Endodermal cell (in vitro differentiated cells): Measurements from ENCODE around the gene MT1M. TPM values are rescaled to one million over a fixed set of nuclear protein-coding genes. Genes with fewer than 3 reads are reported as not detected.
A peak's percentile ranks its signal among the peaks of the same experiment; 100 is the strongest.

Experiments used
- DNase-seq: peaks from one replicate; pipeline ENCODE4 v3.0.0-alpha.2; 2017
- H3K27ac ChIP-seq: 2 replicates; pipeline ENCODE4 v1.5.1; 2013; ENCODE audit warnings: mild to moderate bottlenecking, low read depth, low read length, moderate library complexity
- H3K27me3 ChIP-seq: 2 replicates; pipeline ENCODE4 v1.6.1; 2013; ENCODE audit warnings: mild to moderate bottlenecking, low read length, moderate library complexity; ENCODE audit not compliant: insufficient read depth, control insufficient read depth, poor library complexity, severe bottlenecking
- H3K36me3 ChIP-seq: 2 replicates; pipeline ENCODE4 v1.7.0; 2013; ENCODE audit warnings: mild to moderate bottlenecking, low read length, moderate library complexity; ENCODE audit not compliant: control insufficient read depth, insufficient read depth
- H3K4me1 ChIP-seq: one replicate; pipeline ENCODE4 v1.7.0; 2013; ENCODE audit warnings: low read length; ENCODE audit not compliant: control insufficient read depth, insufficient read depth
- H3K4me3 ChIP-seq: 2 replicates; pipeline ENCODE4 v1.5.1; 2013; ENCODE audit warnings: mild to moderate bottlenecking, low read length, moderate library complexity
- H3K9ac ChIP-seq: 2 replicates; pipeline ENCODE4 v1.6.1; 2013; ENCODE audit warnings: mild to moderate bottlenecking, low read length, moderate library complexity; ENCODE audit not compliant: poor library complexity, severe bottlenecking; ENCODE audit errors: extremely low read depth
- H3K9me3 ChIP-seq: 2 replicates; pipeline ENCODE4 v1.6.1; 2013; ENCODE audit warnings: mild to moderate bottlenecking, low read length, moderate library complexity; ENCODE audit not compliant: control insufficient read depth
- H3K27ac Mint-ChIP-seq: 2 replicates; pipeline ENCODE4 v1.8.0; 2020; ENCODE audit warnings: mixed read lengths
- H3K27me3 Mint-ChIP-seq: 2 replicates; pipeline ENCODE4 v1.8.0; 2021; ENCODE audit warnings: mild to moderate bottlenecking, mixed read lengths; ENCODE audit not compliant: insufficient read depth
- H3K36me3 Mint-ChIP-seq: 2 replicates; pipeline ENCODE4 v1.8.0; 2020; ENCODE audit warnings: low read depth, mixed read lengths
- H3K4me1 Mint-ChIP-seq: 2 replicates; pipeline ENCODE4 v1.8.0; 2020; ENCODE audit warnings: mixed read lengths
- H3K4me3 Mint-ChIP-seq: 2 replicates; pipeline ENCODE4 v1.8.0; 2020; ENCODE audit warnings: mild to moderate bottlenecking, moderate library complexity, mixed read lengths
- H3K9me3 Mint-ChIP-seq: 2 replicates; pipeline ENCODE4 v1.8.0; 2020; ENCODE audit warnings: mild to moderate bottlenecking, mixed read lengths
- CTCF ChIP-seq: fragments of 200-600 bp; sonication (generic); conservative IDR thresholded peaks from 2 replicates; pipeline ENCODE4 v1.5.0; 2021; ENCODE audit warnings: antibody characterized with exemption, mild to moderate bottlenecking
- WGBS, 2 experiments: methylation state at CpG; one replicate each; pipeline versions ENCODE4 v1.1.5 to v1.1.7; 2013; ENCODE audit warnings: missing lambda C conversion rate in 2 of 2, mixed read lengths in 1 of 2; ENCODE audit not compliant: insufficient coverage in 1 of 2, insufficient read length in 1 of 2; 5-methylcytosine and 5-hydroxymethylcytosine counted together
- total RNA-seq, 2 donors: library from RNA; stranded (reverse); fragmentation: NEBNext Ultra II Directional in 1 of 2; extraction: Animal tissue kit (Norgen Biotek cat#: 25700) in 1 of 2; gene quantifications; 2 replicates in 1 of 2; 3 replicates in 1 of 2; pipeline ENCODE4 v1.2.1, GENCODE V29; 2021

The MT1M gene
- total RNA-seq, 2 donors from 2014 or later = not detected

GRCh38 chr16:56643833-56644232 lies 11.4 kb downstream of the MT1M start:
- 56 to 100% methylated on average over 1 to 5 of the region's 5 CpGs for WGBS, 2 experiments
- Mint-ChIP-seq H3K9me3 (no peaks in the 10 kb centered on the region), H3K27ac (no peak overlapping the region), H3K4me1 (peaks cover 10% of the 10 kb centered on the region), H3K4me3 (peak overlapping the region; percentile 46), H3K27me3 (peaks cover 100% of the 10 kb centered on the region), H3K36me3 (no peaks in the 10 kb centered on the region)
- no peak for DNase-seq
- H3K27ac ChIP-seq = no peak overlapping the region
- no peaks in the 10 kb centered on the region for H3K36me3 ChIP-seq
- no peak overlapping the region for H3K9ac ChIP-seq
- H3K4me3 ChIP-seq = peak overlapping the region; percentile 31
- H3K9me3 ChIP-seq = no peaks in the 10 kb centered on the region
- no peaks in the 10 kb centered on the region for H3K4me1 ChIP-seq
- no peak for TF ChIP-seq CTCF
- peaks cover 100% of the 10 kb centered on the region for H3K27me3 ChIP-seq

- Histone ChIP-seq H3K27me3 (peaks cover 100% of the 10 kb centered on the region), H3K9me3 (no peaks in the 10 kb centered on the region), H3K4me3 (no peak overlapping the region), H3K36me3 (no peaks in the 10 kb centered on the region), H3K9ac (no peak overlapping the region), H3K27ac (no peak overlapping the region), H3K4me1 (no peaks in the 10 kb centered on the region)
- no peak for TF ChIP-seq CTCF
- Mint-ChIP-seq H3K4me1 (peaks cover 10% of the 10 kb centered on the region), H3K27me3 (peaks cover 98% of the 10 kb centered on the region), H3K27ac (no peak overlapping the region), H3K36me3 (no peaks in the 10 kb centered on the region), H3K9me3 (no peaks in the 10 kb centered on the region), H3K4me3 (no peak overlapping the region)
- no peak for DNase-seq
- 81% methylated on average over 1 of the region's 1 CpG; no CpG with 5 or more reads in 1 of the 2 experiments for WGBS, 2 experiments
Measured at GRCh38 chr16:56645311-56645710, 12.9 kb downstream of the MT1M start.

- H3K4me1 ChIP-seq = no peaks in the 10 kb centered on the region
- peaks cover 98% of the 10 kb centered on the region for H3K27me3 Mint-ChIP-seq
- peaks cover 10% of the 10 kb centered on the region for H3K4me1 Mint-ChIP-seq
- H3K36me3 ChIP-seq = no peaks in the 10 kb centered on the region
- H3K9me3 ChIP-seq = no peaks in the 10 kb centered on the region
- TF ChIP-seq CTCF = no peak
- no peak overlapping the region for H3K27ac ChIP-seq
- no peak overlapping the region for H3K4me3 ChIP-seq
- DNase-seq = no peak
- no peak overlapping the region for H3K27ac Mint-ChIP-seq
- no peaks in the 10 kb centered on the region for H3K36me3 Mint-ChIP-seq
- no peak overlapping the region for H3K9ac ChIP-seq
- 0% methylated on average over 1 of the region's 1 CpG; no CpG with 5 or more reads in 1 of the 2 experiments for WGBS, 2 experiments
- peaks cover 100% of the 10 kb centered on the region for H3K27me3 ChIP-seq
- no peaks in the 10 kb centered on the region for H3K9me3 Mint-ChIP-seq
- no peak overlapping the region for H3K4me3 Mint-ChIP-seq
Measured at GRCh38 chr16:56645838-56646237, 13.4 kb downstream of the MT1M start.
